ENCODE data around the gene MTMR1. TPM values are rescaled to one million over a fixed set of nuclear protein-coding genes. Genes with fewer than 3 reads are reported as not detected.

MTMR1 gene
- total RNA-seq, 1 donor from 2014 or later, result 21.6 TPM

DNA sequence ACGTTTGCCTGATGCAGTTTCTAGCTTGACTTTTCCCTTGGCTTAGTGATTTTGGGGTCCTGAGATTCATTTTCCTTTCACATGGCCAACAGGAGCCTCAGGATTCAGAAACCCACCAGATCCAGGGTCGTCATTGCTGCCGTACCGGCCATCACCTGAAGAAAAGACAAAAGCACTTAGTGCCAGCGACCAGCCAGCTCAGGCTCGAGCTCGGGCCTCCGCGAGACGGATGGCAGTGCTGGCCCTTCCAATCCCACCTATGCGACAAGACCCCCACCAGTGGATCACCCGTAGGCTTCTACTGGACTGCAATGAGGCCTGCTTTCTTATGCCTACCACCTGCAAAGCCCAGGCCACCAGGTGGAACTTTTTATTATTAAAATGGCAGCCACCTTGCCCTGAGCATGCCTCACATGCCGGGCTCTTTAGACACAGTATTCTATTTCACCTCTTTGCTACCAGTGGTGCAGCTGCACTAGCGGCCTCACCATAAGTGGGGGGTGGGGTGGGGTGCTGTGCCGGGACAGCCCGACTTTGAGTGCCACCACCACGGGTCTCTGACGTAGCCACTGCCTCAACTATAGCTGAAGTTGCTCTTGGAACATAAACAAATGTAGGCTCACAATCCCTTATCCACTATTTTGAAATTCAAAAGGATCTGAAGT lies 84.3 kb downstream of the MTMR1 start:
- no peak for DNase-seq (ENCODE audit: low read depth)
- no peak overlapping the region for H3K4me3 ChIP-seq (ENCODE audit: low read depth, low read length)
- TF ChIP-seq, protein P1, sequence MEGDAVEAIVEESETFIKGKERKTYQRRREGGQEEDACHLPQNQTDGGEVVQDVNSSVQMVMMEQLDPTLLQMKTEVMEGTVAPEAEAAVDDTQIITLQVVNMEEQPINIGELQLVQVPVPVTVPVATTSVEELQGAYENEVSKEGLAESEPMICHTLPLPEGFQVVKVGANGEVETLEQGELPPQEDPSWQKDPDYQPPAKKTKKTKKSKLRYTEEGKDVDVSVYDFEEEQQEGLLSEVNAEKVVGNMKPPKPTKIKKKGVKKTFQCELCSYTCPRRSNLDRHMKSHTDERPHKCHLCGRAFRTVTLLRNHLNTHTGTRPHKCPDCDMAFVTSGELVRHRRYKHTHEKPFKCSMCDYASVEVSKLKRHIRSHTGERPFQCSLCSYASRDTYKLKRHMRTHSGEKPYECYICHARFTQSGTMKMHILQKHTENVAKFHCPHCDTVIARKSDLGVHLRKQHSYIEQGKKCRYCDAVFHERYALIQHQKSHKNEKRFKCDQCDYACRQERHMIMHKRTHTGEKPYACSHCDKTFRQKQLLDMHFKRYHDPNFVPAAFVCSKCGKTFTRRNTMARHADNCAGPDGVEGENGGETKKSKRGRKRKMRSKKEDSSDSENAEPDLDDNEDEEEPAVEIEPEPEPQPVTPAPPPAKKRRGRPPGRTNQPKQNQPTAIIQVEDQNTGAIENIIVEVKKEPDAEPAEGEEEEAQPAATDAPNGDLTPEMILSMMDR (IDR thresholded peaks at IDR 0.05; ENCODE audit: insufficient read depth, low read length, poor library complexity, severe bottlenecking), result no peak
- no peaks in the 10 kb centered on the region for H3K36me3 ChIP-seq (ENCODE audit: control insufficient read depth, insufficient read depth, low read length)
- H3K27me3 ChIP-seq (ENCODE audit: control insufficient read depth, insufficient read depth, low read length), result no peaks in the 10 kb centered on the region

DNA sequence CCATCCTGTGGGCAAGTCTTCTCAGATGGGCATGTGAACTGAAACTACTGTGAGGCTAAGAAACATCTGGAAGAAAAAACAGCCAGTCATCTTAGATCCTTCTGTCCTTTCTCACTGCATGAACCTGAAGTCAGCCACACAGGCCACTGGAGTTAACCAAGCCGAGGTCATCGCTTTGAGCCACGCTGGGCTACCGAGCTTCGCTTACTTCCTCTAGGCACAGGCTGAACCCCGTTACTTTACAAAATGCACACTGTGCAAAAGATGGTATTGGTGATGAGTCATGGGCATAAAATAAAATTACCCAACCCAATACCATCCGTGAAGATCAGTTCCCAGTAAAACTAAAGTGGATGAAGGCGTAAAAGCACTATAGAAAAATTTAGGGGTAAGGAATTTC lies 86.2 kb downstream of the MTMR1 start:
- no peaks in the 10 kb centered on the region for H3K27me3 ChIP-seq (ENCODE audit: control insufficient read depth, insufficient read depth, low read length)
- H3K36me3 ChIP-seq (ENCODE audit: control insufficient read depth, insufficient read depth, low read length), result no peaks in the 10 kb centered on the region
- H3K4me3 ChIP-seq (ENCODE audit: low read depth, low read length), result no peak overlapping the region
- TF ChIP-seq, protein P1 (IDR thresholded peaks at IDR 0.05; ENCODE audit: insufficient read depth, low read length, poor library complexity, severe bottlenecking), result no peak
- DNase-seq (ENCODE audit: low read depth), result no peak

DNA sequence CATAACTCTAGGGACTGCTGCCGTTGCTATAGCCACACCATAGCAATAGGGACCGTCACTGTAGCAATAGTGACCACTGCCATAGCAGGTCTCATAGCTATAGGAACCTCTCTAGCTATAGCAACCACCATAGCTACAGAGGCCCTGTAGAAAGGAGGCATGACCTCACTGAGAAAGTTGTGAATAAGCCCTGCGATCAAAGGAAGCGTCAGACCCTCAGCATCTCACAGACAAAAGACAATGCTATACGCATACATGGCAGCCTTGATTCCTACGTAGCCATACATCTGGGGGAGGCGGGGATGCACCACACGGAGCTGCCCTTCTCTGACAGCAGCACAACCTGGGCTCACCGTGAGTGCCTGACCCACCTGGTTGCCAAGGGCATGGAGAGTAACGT lies 88.5 kb downstream of the MTMR1 start:
- DNase-seq (ENCODE audit: low read depth), result no peak
- Histone ChIP-seq H3K4me3 (ENCODE audit: low read depth, low read length) (no peak overlapping the region), H3K27me3 (ENCODE audit: control insufficient read depth, insufficient read depth, low read length) (no peaks in the 10 kb centered on the region), H3K36me3 (ENCODE audit: control insufficient read depth, insufficient read depth, low read length) (no peaks in the 10 kb centered on the region)
- TF ChIP-seq, protein P1 (IDR thresholded peaks at IDR 0.05; ENCODE audit: insufficient read depth, low read length, poor library complexity, severe bottlenecking), result no peak

DNA sequence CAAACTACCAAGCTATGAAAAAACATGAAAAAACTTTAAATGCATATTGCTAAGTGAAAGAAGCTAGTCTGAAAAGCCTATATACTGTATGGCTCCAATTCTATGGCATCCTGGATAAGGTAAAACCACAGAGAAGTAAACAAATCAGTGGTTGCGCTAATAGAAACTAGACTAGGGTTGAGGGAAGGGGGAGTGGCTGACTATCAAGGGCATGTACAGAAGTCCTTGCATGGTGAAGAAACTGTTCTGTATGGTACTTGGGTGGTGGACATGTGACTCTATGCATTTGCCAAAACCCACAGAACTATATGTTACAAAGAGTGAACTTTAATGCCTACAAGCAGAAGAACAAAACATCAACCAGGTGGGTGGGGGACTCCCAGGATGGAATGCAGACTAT lies 96.8 kb downstream of the MTMR1 start:
- TF ChIP-seq, protein P1 (IDR thresholded peaks at IDR 0.05; ENCODE audit: insufficient read depth, low read length, poor library complexity, severe bottlenecking), result no peak
- DNase-seq (ENCODE audit: low read depth), result no peak
- H3K27me3 ChIP-seq (ENCODE audit: control insufficient read depth, insufficient read depth, low read length), result no peaks in the 10 kb centered on the region

DNA sequence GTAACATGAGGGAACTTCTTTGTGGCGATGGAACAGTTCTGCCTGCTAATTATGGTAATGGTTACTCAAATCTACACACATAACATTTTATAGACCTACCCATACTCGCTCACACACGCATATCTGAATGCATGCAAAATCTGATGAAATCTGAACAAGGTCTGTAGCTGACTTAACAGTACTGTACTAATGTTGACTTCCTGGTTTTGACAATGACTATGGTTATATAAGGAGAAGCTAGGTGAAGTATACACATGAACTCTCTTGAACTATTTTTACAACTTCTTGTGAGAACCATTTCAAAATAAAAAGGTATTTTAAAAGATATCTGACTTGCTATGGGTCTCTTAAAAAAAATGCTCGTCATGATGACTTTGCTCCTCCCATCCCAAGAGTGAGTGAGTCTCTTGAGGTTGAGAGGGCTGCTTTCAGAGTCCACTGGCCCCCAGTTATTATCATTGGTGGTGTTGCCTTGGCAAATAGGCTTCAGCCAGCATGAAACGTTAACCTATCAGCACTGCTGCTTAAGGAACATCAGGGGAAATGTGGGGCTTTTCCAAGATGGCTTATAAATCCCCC lies 99.8 kb downstream of the MTMR1 start:
- H3K36me3 ChIP-seq (ENCODE audit: control insufficient read depth, insufficient read depth, low read length), result no peaks in the 10 kb centered on the region

More for the DNA sequence above, 96.8 kb downstream of the MTMR1 start:
- Histone ChIP-seq H3K36me3 (ENCODE audit: control insufficient read depth, insufficient read depth, low read length) (no peaks in the 10 kb centered on the region), H3K4me3 (ENCODE audit: low read depth, low read length) (no peak overlapping the region)

More for the DNA sequence above, 99.8 kb downstream of the MTMR1 start:
- Histone ChIP-seq H3K4me3 (ENCODE audit: low read depth, low read length) (no peak overlapping the region), H3K27me3 (ENCODE audit: control insufficient read depth, insufficient read depth, low read length) (no peaks in the 10 kb centered on the region)
- TF ChIP-seq, protein P1 (IDR thresholded peaks at IDR 0.05; ENCODE audit: insufficient read depth, low read length, poor library complexity, severe bottlenecking), result no peak
- no peak for DNase-seq (ENCODE audit: low read depth)

All from kidney epithelial cell (primary cell).